Ovary (tissue), 3 donors: ENCODE results near the gene FAM107B.

Experiments
- POLR2A ChIP-seq: fragments of 450-650 bp; IDR thresholded peaks from one replicate; pipeline ENCODE4 v1.6.1; 2017; ENCODE audit warnings: antibody characterized with exemption, mild to moderate bottlenecking, moderate library complexity
- TF ChIP-seq, protein P1 (sequence below), 3 donors: fragments of 450-650 bp in 2 of 3; fragments of 200-600 bp in 1 of 3; IDR thresholded peaks; one replicate each; pipeline versions ENCODE4 v1.5.1 to v1.8.0; 2016 to 2022; ENCODE audit warnings: antibody characterized with exemption in 3 of 3, mild to moderate bottlenecking in 1 of 3
- donor health status: DM: no; HTN: no; CAD: no.

DNA sequence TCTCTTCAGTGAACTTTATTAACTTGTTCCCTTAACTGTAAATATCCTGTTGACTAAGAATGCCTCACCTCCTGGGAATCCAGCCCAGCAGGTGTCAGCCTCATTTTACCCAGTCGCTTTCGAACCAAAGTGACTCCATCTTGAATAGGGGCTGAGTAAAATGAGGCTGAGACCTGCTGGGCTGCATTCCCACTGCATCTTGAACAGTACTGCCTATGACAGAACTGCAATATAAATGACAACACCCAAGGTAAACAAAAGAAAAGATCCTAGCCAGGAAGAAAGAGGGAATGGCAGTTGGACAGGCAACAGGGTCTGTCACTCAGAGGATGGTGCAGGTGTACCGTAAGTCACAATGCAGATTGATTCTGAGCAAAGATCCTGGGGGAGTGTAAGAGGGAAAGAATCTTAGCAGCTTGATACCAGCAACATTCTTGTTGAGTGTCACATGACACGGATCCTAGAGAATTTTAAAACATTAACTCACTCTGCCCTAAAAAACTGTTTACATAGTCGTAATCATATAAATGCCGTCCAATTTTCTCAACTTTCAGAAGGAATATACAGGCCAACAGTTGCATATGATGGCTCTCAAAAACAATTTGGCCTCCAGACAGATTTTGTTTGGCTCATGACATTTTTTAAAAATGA is 4.4 kb upstream of the FAM107B start:
- TF ChIP-seq POLR2A = no peak
- TF ChIP-seq, protein P1, sequence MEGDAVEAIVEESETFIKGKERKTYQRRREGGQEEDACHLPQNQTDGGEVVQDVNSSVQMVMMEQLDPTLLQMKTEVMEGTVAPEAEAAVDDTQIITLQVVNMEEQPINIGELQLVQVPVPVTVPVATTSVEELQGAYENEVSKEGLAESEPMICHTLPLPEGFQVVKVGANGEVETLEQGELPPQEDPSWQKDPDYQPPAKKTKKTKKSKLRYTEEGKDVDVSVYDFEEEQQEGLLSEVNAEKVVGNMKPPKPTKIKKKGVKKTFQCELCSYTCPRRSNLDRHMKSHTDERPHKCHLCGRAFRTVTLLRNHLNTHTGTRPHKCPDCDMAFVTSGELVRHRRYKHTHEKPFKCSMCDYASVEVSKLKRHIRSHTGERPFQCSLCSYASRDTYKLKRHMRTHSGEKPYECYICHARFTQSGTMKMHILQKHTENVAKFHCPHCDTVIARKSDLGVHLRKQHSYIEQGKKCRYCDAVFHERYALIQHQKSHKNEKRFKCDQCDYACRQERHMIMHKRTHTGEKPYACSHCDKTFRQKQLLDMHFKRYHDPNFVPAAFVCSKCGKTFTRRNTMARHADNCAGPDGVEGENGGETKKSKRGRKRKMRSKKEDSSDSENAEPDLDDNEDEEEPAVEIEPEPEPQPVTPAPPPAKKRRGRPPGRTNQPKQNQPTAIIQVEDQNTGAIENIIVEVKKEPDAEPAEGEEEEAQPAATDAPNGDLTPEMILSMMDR (IDR thresholded peaks at IDR 0.05) = no peak
